PC-3 (cell line): ENCODE measurements around the gene KRCC1. TPM values are rescaled to one million over a fixed set of nuclear protein-coding genes. Genes with fewer than 3 reads are reported as not detected.
"Not testable (repeated sequence)": the region's sequence is repeated elsewhere in the genome, so short reads cannot be mapped to it uniquely, and the experiment has no call there.

ENCODE experiments used
- ATAC-seq: fragments of 200-7000 bp; cut with Tn5 transposase; 2 replicates; pipeline ENCODE4 v1.9.1; 2020; ENCODE audit warnings: mild to moderate bottlenecking, moderate library complexity
- BruUV-seq: library from RNA; stranded (reverse); fragments of 400-500 nt; replicated peaks from 2 replicates; lab custom pipeline; 2021; lab: Mats Ljungman, UMichigan
- CTCF ChIA-PET: fragments of 300-600 bp; sonication (Branson Sonifier 250); formaldehyde crosslinking; loops from one replicate; lab custom pipeline; 2022; ENCODE audit warnings: antibody characterized with exemption; lab: Charles Lee
- POLR2A ChIA-PET: fragments of 300-600 bp; sonication (Branson Sonifier 250); formaldehyde crosslinking; loops from one replicate; lab custom pipeline; 2022; ENCODE audit warnings: antibody characterized with exemption; ENCODE audit not compliant: unreplicated experiment; lab: Charles Lee
- DNase-seq: peaks from one replicate; pipeline ENCODE4 v3.0.0-alpha.2; 2015
- H2AFZ ChIP-seq: fragments of 300-600 bp; sonication (generic); 2 replicates; pipeline ENCODE4 v1.6.0; 2016; ENCODE audit warnings: antibody characterized with exemption, low read length
- H3F3A ChIP-seq: fragments of 300-600 bp; sonication (generic); one replicate; pipeline ENCODE4 v1.6.0; 2017; ENCODE audit warnings: antibody characterized with exemption, low read length, control low read depth, mild to moderate bottlenecking; ENCODE audit not compliant: unreplicated experiment
- H3K27ac ChIP-seq: fragments of 300-600 bp; sonication (generic); 2 replicates; pipeline ENCODE4 v1.5.1; 2016; ENCODE audit warnings: mild to moderate bottlenecking, low read length
- H3K27me3 ChIP-seq: fragments of 300-600 bp; sonication (generic); 2 replicates; pipeline ENCODE4 v1.6.1; 2016; ENCODE audit warnings: low read length, mixed read lengths
- H3K36me3 ChIP-seq: fragments of 300-600 bp; sonication (generic); 2 replicates; pipeline ENCODE4 v1.6.1; 2016; ENCODE audit warnings: low read depth, mixed run types, low read length, mixed read lengths
- H3K4me1 ChIP-seq: fragments of 300-600 bp; sonication (generic); 2 replicates; pipeline ENCODE4 v1.5.1; 2016; ENCODE audit warnings: low read length; ENCODE audit not compliant: insufficient read depth
- H3K4me2 ChIP-seq: fragments of 300-600 bp; sonication (generic); 2 replicates; pipeline ENCODE4 v1.6.0; 2016; ENCODE audit warnings: low read length
- H3K4me3 ChIP-seq: fragments of 300-600 bp; sonication (generic); 2 replicates; pipeline ENCODE4 v1.5.1; 2016; ENCODE audit warnings: mild to moderate bottlenecking, low read length, mixed read lengths
- H3K79me2 ChIP-seq: fragments of 300-600 bp; sonication (generic); 2 replicates; pipeline ENCODE4 v1.6.1; 2017; ENCODE audit warnings: low read length, mixed read lengths
- H3K9ac ChIP-seq: fragments of 300-600 bp; sonication (generic); 2 replicates; pipeline ENCODE4 v1.6.0; 2016; ENCODE audit warnings: mild to moderate bottlenecking, low read length
- H3K9me2 ChIP-seq: fragments of 300-600 bp; sonication (generic); replicated peaks from 2 replicates; pipeline ENCODE4 v1.6.1; 2016; ENCODE audit warnings: mixed run types, low read length, mixed read lengths
- H3K9me3 ChIP-seq: fragments of 300-600 bp; sonication (generic); 2 replicates; pipeline ENCODE4 v1.6.1; 2016; ENCODE audit warnings: low read length, mixed read lengths
- H4K20me1 ChIP-seq: fragments of 300-600 bp; sonication (generic); 2 replicates; pipeline ENCODE4 v1.6.1; 2016; ENCODE audit warnings: low read length, mixed read lengths
- EZH2 ChIP-seq: fragments of 300-600 bp; sonication (generic); IDR thresholded peaks from one replicate; pipeline ENCODE4 v1.6.1; 2017; ENCODE audit warnings: antibody characterized with exemption, mild to moderate bottlenecking, low read length; ENCODE audit not compliant: unreplicated experiment
- EZH2phosphoT487 ChIP-seq: fragments of 300-600 bp; sonication (generic); IDR thresholded peaks from 2 replicates; pipeline ENCODE4 v1.6.1; 2018; ENCODE audit warnings: mild to moderate bottlenecking, antibody characterized with exemption, low read length, borderline replicate concordance
- intact Hi-C: fragments of 100-400 bp; cut with micrococcal nuclease; formaldehyde crosslinking; loops from 2 replicates; pipeline ENCODE4 v1.9.0; 2023
- total RNA-seq: library from RNA; depleted of rRNA; stranded (reverse); fragments of >200 nt; gene quantifications from 2 replicates; pipeline ENCODE4 v1.2.3, GENCODE V29; 2014
- TF ChIP-seq, protein P1 (sequence below): fragments of 300-600 bp; sonication (generic); conservative IDR thresholded peaks from 2 replicates; pipeline ENCODE4 v1.5.1; 2017; ENCODE audit warnings: antibody characterized with exemption, low read depth, mild to moderate bottlenecking, low read length

Gene KRCC1
- total RNA-seq, 1 experiment from 2014 or later: 14.1 TPM

- intact Hi-C loops: no loop called here
- no peak for ATAC-seq
- TF ChIP-seq EZH2phosphoT487 (no peak), EZH2 (no peak)
- TF ChIP-seq, protein P1, sequence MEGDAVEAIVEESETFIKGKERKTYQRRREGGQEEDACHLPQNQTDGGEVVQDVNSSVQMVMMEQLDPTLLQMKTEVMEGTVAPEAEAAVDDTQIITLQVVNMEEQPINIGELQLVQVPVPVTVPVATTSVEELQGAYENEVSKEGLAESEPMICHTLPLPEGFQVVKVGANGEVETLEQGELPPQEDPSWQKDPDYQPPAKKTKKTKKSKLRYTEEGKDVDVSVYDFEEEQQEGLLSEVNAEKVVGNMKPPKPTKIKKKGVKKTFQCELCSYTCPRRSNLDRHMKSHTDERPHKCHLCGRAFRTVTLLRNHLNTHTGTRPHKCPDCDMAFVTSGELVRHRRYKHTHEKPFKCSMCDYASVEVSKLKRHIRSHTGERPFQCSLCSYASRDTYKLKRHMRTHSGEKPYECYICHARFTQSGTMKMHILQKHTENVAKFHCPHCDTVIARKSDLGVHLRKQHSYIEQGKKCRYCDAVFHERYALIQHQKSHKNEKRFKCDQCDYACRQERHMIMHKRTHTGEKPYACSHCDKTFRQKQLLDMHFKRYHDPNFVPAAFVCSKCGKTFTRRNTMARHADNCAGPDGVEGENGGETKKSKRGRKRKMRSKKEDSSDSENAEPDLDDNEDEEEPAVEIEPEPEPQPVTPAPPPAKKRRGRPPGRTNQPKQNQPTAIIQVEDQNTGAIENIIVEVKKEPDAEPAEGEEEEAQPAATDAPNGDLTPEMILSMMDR: no peak
Measured at GRCh38 chr2:88005776-88006175, 49.8 kb downstream of the KRCC1 start.

GRCh38 chr2:88003074-88003755, 52.4 kb downstream of the KRCC1 start:
- no peaks in the 10 kb centered on the region for H4K20me1 ChIP-seq
- H3K4me2 ChIP-seq: no peak overlapping the region
- no TSS peak for BruUV-seq
- H3K36me3 ChIP-seq: no peaks in the 10 kb centered on the region
- H3K79me2 ChIP-seq: no peaks in the 10 kb centered on the region
- H3K4me1 ChIP-seq: no peaks in the 10 kb centered on the region
- ChIA-PET CTCF (no interaction called here), POLR2A (no interaction called here)
- H3K9me3 ChIP-seq: no peaks in the 10 kb centered on the region
- no peak overlapping the region for H3K9ac ChIP-seq
- TF ChIP-seq EZH2 (no peak), EZH2phosphoT487 (no peak)
- TF ChIP-seq, protein P1: no peak
- ATAC-seq (no peak), DNase-seq (no peak)
- H3K9me2 ChIP-seq: no peaks in the 10 kb centered on the region
- H2AFZ ChIP-seq: no peak overlapping the region
- H3K27ac ChIP-seq: no peak overlapping the region
- no peak overlapping the region for H3K4me3 ChIP-seq
- H3F3A ChIP-seq: no peaks in the 10 kb centered on the region
- no peaks in the 10 kb centered on the region for H3K27me3 ChIP-seq
- intact Hi-C loops: loop anchor here (5.0 kb wide), 1 partner anchor 59 kb away; no protein-coding TSS in a partner anchor

More at GRCh38 chr2:88005776-88006175, 49.8 kb downstream of the KRCC1 start:
- DNase-seq: no peak
- H3K9ac ChIP-seq: no peak overlapping the region
- no peaks in the 10 kb centered on the region for H3F3A ChIP-seq
- POLR2A ChIA-PET: no interaction called here
- no peaks in the 10 kb centered on the region for H3K79me2 ChIP-seq
- no peaks in the 10 kb centered on the region for H3K36me3 ChIP-seq
- no peak overlapping the region for H3K4me3 ChIP-seq
- no peak overlapping the region for H3K27ac ChIP-seq
- CTCF ChIA-PET: no interaction called here
- no peaks in the 10 kb centered on the region for H4K20me1 ChIP-seq
- H3K9me3 ChIP-seq: no peaks in the 10 kb centered on the region
- H2AFZ ChIP-seq: no peak overlapping the region
- no peak overlapping the region for H3K4me2 ChIP-seq
- no peaks in the 10 kb centered on the region for H3K9me2 ChIP-seq
- no TSS peak for BruUV-seq
- H3K27me3 ChIP-seq: no peaks in the 10 kb centered on the region
- H3K4me1 ChIP-seq: no peaks in the 10 kb centered on the region

GRCh38 chr2:88002359-88002707, 53.2 kb downstream of the KRCC1 start:
- no TSS peak for BruUV-seq
- no peaks in the 10 kb centered on the region for H3K9me2 ChIP-seq
- CTCF ChIA-PET: interaction anchor here (0.6 to 0.7 kb wide), 2 partner anchors 23 to 120 kb away, joined by 4 read pairs; no protein-coding TSS in a partner anchor
- no peaks in the 10 kb centered on the region for H3K79me2 ChIP-seq
- ATAC-seq (no peak), DNase-seq (no peak)
- H3K9me3 ChIP-seq: no peaks in the 10 kb centered on the region
- no peak overlapping the region for H3K27ac ChIP-seq
- no peaks in the 10 kb centered on the region for H3K36me3 ChIP-seq
- H3K27me3 ChIP-seq: no peaks in the 10 kb centered on the region
- H3K4me3 ChIP-seq: no peak overlapping the region
- H3K4me2 ChIP-seq: no peak overlapping the region
- H2AFZ ChIP-seq: no peak overlapping the region
- TF ChIP-seq EZH2: no peak
- no peak for TF ChIP-seq EZH2phosphoT487
- TF ChIP-seq, protein P1: no peak
- H4K20me1 ChIP-seq: no peaks in the 10 kb centered on the region
- no peaks in the 10 kb centered on the region for H3K4me1 ChIP-seq
- no peak overlapping the region for H3K9ac ChIP-seq
- intact Hi-C loops: loop anchor here (5.0 kb wide), 1 partner anchor 60 kb away; no protein-coding TSS in a partner anchor
- no peaks in the 10 kb centered on the region for H3F3A ChIP-seq
- POLR2A ChIA-PET: no interaction called here

DNA sequence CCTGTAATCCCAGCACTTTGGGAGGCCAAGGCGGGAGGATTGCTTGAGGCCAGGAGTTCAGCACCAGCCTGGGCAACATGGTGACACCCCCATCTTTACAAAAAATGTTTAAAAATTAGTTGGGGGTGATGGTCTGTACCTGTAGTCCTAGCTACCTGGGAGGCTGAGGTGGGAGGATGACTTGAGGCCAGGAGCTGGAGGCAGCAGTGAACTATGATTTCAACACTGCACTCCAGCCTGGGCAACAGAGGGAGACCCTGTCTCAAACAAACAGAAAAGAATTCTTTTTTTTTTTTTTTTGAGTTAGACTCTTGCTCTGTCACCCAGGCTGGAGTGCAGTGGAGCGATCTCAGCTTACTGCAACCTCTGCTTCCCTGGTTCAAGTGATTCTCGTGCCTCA, 55.1 kb downstream of the KRCC1 start:
- H3K79me2 ChIP-seq, H3F3A ChIP-seq, DNase-seq, H3K9me3 ChIP-seq, H3K27ac ChIP-seq, H4K20me1 ChIP-seq, CTCF ChIA-PET, ATAC-seq, H3K9me2 ChIP-seq, BruUV-seq, H2AFZ ChIP-seq, H3K27me3 ChIP-seq, H3K36me3 ChIP-seq, H3K9ac ChIP-seq, H3K4me1 ChIP-seq, H3K4me3 ChIP-seq, H3K4me2 ChIP-seq: not testable (repeated sequence)
- POLR2A ChIA-PET: interaction anchor here (0.6 kb wide), 1 partner anchor 71 kb away, joined by 4 read pairs; no protein-coding TSS in a partner anchor
- intact Hi-C loops: loop anchor here (5.0 kb wide), 1 partner anchor 62 kb away; no protein-coding TSS in a partner anchor
